ENCODE results near the gene GRK3.
"Not testable (repeated sequence)": the region's sequence is repeated elsewhere in the genome, so short reads cannot be mapped to it uniquely, and the experiment has no call there.

The GRK3 gene

GRCh38 chr22:25567251-25567675 is 2.8 kb downstream of the GRK3 start:
- no peak for DNase-seq
- in situ Hi-C loops (cut with HindIII; ENCODE audit: low pct_ligation_motif_present, low pct_unique_long_range_greater_than_20kb, low sequenced_read_pairs): no loop called here

GRCh38 chr22:25568066-25568465 is 3.6 kb downstream of the GRK3 start:
- in situ Hi-C loops (cut with HindIII; ENCODE audit: low pct_ligation_motif_present, low pct_unique_long_range_greater_than_20kb, low sequenced_read_pairs); DNase-seq: not testable (repeated sequence)

DNA sequence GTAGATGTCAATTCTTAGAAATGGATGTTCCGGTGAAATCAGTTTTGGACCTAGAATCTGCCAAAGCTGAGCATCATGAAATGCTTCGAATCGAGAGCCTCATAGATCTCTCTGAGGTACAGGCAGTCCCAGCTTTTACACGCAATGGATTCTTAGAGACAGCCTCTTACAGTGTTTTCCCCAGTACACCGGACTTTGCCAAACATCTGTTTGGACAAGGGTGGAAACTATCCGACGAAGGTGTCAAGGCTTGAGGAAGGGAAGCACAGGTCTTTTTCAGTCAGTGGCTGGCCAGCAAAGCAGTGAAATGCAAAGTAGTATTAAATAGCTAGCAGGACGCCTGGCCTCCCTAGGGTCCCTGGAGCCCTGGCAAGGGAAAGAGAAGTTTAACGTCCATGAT is 4.9 kb downstream of the GRK3 start:
- in situ Hi-C loops (cut with HindIII; ENCODE audit: low pct_ligation_motif_present, low pct_unique_long_range_greater_than_20kb, low sequenced_read_pairs): no loop called here

DNA sequence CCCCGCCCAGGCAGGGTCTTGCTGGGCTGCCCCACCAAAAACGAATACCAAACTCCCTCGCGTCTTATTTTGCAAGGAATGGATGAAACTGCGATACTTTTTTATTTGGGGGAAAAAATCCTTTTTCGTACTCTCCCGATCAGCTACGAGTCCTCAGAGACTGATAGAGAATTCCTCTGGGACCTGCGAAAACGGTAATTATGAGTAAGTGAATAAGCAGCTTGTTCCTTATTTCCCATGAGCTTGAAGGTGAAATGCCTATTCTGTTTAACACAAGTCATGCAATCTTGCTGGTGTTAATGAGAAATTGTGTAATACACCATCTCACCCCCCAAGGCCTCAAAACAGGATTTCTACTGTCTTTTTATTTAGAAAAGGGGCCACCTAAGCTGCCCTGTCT is 5.5 kb downstream of the GRK3 start:
- DNase-seq: no peak

More for the DNA sequence above, 4.9 kb downstream of the GRK3 start:
- DNase-seq: no peak

GRCh38 chr22:25570486-25570885 is 6.0 kb downstream of the GRK3 start:
- in situ Hi-C loops (cut with HindIII; ENCODE audit: low pct_ligation_motif_present, low pct_unique_long_range_greater_than_20kb, low sequenced_read_pairs): no loop called here
- DNase-seq: no peak

More for the DNA sequence above, 5.5 kb downstream of the GRK3 start:
- in situ Hi-C loops (cut with HindIII; ENCODE audit: low pct_ligation_motif_present, low pct_unique_long_range_greater_than_20kb, low sequenced_read_pairs): no loop called here

DNA sequence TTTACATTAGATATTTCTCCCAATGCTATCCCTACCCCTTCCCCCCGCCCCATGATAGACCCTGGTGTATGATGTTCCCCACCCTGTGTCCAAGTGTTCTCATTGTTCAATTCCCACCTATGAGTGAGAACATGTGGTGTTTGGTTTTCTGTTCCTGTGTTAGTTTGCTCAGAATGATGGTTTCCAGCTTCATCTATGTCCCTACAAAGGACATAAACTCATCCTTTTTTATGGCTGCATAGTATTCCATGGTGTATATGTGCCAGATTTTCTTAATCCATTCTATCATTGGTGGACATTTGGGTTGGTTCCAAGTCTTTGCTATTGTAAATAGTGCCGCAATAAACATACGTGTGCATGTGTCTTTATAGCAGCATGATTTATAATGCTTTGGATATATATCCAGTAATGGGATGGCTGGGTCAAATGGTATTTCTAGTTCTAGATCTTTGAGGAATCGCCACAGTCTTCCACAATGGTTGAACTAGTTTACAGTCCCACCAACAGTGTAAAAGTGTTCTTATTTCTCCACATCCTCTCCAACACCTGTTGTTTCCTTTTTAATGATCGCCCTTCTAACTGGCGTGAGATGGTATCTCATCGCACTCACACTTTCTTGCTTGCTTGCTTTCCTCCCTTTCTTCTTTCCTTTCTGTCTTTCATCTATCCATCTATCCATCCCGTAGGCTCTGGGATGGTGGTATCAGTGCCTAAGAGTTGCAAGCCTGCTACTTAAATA is 7.7 kb downstream of the GRK3 start:
- in situ Hi-C loops (cut with HindIII; ENCODE audit: low pct_ligation_motif_present, low pct_unique_long_range_greater_than_20kb, low sequenced_read_pairs); DNase-seq: not testable (repeated sequence)

- in situ Hi-C loops (cut with HindIII; ENCODE audit: low pct_ligation_motif_present, low pct_unique_long_range_greater_than_20kb, low sequenced_read_pairs): no loop called here
- DNase-seq: no peak
Measured at GRCh38 chr22:25572708-25573171, 8.3 kb downstream of the GRK3 start.

GRCh38 chr22:25573841-25574240 is 9.4 kb downstream of the GRK3 start:
- in situ Hi-C loops (cut with HindIII; ENCODE audit: low pct_ligation_motif_present, low pct_unique_long_range_greater_than_20kb, low sequenced_read_pairs): no loop called here
- DNase-seq: no peak

GRCh38 chr22:25574736-25575135 is 10.3 kb downstream of the GRK3 start:
- no peak for DNase-seq
- in situ Hi-C loops (cut with HindIII; ENCODE audit: low pct_ligation_motif_present, low pct_unique_long_range_greater_than_20kb, low sequenced_read_pairs): no loop called here

DNA sequence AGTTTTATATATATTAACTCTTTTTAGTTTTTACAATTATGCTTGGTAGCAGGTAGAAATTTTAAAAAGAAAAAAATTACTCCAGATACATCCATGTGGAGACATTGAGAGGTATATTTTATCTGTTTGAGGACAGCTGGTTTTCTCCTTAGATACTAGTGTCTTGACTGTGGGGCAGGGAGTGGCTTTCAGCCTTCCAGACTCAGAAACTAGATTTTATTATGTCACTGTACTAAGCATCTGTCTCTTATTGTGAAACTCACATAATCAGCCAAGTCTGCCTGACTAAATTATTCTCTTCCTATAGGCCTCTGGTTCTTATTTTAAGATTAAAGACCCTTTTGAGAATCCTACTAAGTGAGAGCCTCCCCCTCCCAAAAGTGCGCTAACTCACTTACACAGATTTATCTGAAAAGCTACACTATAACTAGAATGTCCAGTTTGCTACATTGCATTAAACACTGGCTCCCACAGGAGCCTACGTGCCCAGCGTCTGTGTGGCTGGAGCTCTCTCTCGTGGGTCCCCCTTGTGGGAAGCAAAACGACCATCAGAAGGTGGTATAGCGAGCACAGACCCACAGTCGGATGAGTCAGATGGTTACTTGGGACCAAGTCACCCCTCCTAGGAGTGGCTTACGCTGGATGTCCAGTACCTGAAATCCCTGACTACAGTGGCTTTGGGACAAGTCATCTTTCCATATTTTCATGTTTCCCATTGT is 11.4 kb downstream of the GRK3 start:
- DNase-seq; in situ Hi-C loops (cut with HindIII; ENCODE audit: low pct_ligation_motif_present, low pct_unique_long_range_greater_than_20kb, low sequenced_read_pairs): not testable (repeated sequence)

DNA sequence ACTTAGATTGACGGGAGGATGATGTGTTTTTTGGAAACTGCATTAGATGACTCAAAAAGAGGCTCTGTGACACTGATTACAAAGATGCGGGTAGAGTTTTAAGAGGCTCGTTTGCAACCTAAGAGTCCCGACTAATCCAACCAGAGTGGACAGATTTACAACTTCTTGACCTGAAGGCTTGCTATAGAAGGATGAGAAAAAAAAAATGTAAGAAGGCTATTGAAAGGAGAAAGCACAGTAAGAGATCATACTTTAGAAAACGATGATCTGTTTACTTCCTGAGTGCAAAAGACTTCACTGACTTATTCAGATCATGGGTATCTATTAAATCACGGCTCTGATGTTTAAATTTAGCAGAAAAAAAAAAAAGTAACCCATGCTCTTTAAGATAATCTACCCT is 17.0 kb downstream of the GRK3 start:
- in situ Hi-C loops (cut with HindIII; ENCODE audit: low pct_ligation_motif_present, low pct_unique_long_range_greater_than_20kb, low sequenced_read_pairs); DNase-seq: not testable (repeated sequence)

DNA sequence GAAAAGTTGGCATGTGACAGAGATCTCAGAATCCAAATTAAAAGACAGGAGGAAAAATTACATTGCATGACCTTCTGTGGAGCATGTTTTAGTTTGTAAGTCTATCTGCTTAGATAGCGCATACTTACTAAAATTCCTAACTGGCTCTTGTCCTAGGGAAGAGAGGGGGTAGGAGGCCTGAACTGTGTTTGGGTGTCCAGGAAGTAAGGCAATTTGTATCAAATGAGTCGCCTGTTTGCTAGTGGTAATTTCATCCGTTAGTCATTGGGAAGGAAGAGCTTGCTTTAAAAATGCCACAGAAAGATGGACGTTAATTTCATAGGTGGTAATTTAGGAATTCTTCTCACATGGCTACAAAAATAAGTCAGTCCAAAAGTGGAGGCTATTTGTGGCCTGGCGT is 18.5 kb downstream of the GRK3 start:
- in situ Hi-C loops (cut with HindIII; ENCODE audit: low pct_ligation_motif_present, low pct_unique_long_range_greater_than_20kb, low sequenced_read_pairs): no loop called here
- no peak for DNase-seq

DNA sequence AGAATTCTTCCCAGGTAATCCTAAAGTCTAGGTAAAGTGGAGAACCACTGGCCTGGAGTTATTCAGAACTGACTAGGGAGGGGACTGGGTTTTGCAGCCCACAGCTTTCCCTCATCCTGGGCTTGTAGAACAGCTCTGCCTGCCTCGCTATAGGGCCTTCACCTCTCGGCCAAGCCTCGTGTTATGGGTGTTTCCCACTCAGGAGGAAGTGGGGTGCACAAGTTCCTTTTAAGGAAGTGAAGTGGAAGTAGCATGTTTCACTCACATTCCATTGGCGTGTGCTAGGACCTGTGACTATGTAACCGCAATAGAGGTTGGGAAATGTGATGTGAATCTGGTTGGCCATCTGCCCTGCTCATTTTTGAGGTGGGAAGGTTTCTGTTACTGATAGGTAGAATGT is 20.5 kb downstream of the GRK3 start:
- in situ Hi-C loops (cut with HindIII; ENCODE audit: low pct_ligation_motif_present, low pct_unique_long_range_greater_than_20kb, low sequenced_read_pairs); DNase-seq: not testable (repeated sequence)

GRCh38 chr22:25589664-25590063 is 25.2 kb downstream of the GRK3 start:
- DNase-seq; in situ Hi-C loops (cut with HindIII; ENCODE audit: low pct_ligation_motif_present, low pct_unique_long_range_greater_than_20kb, low sequenced_read_pairs): not testable (repeated sequence)

DNA sequence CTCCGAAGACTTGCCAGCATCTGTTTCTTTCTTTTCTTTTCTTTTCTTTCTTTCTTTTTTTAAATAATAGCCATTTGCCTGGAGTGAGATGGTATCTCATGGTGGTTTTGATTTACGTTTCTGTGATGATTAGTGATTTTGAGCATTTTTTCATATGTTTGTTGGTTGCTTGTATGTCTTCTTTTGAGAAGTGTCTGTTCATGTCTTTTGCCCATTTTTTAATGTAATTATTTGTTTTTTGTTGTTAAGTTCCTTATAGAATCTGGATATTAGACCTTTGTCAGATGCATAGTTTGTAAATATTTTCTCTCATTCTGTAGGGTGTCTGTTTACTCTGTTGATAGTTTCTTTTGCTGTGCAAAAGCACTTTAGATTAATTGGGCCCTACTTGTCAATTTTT is 28.8 kb downstream of the GRK3 start:
- DNase-seq; in situ Hi-C loops (cut with HindIII; ENCODE audit: low pct_ligation_motif_present, low pct_unique_long_range_greater_than_20kb, low sequenced_read_pairs): not testable (repeated sequence)

GRCh38 chr22:25598609-25599008 is 34.1 kb downstream of the GRK3 start:
- DNase-seq: no peak
- in situ Hi-C loops (cut with HindIII; ENCODE audit: low pct_ligation_motif_present, low pct_unique_long_range_greater_than_20kb, low sequenced_read_pairs): no loop called here

DNA sequence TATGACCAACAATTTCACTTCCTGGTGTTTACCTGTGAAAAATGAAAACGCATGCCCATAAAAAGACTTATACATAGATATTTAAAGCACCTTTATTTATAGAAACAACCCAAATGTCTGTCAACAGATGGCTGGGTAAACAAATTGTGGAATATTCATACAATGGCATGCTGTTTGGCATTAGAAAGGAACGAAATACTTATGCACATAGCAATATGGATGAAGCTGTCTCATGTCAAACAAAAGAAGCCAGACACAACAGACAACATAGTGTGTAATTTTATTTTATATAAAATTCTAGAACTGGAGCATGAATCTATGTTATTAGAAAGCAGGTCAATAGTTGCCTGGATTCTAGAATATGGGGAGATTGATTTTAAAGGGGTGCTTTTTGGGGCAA is 38.0 kb downstream of the GRK3 start:
- in situ Hi-C loops (cut with HindIII; ENCODE audit: low pct_ligation_motif_present, low pct_unique_long_range_greater_than_20kb, low sequenced_read_pairs): no loop called here
- DNase-seq: no peak

GRCh38 chr22:25602916-25603315 is 38.4 kb downstream of the GRK3 start:
- in situ Hi-C loops (cut with HindIII; ENCODE audit: low pct_ligation_motif_present, low pct_unique_long_range_greater_than_20kb, low sequenced_read_pairs): no loop called here
- DNase-seq: no peak

- in situ Hi-C loops (cut with HindIII; ENCODE audit: low pct_ligation_motif_present, low pct_unique_long_range_greater_than_20kb, low sequenced_read_pairs); DNase-seq: not testable (repeated sequence)
Measured at GRCh38 chr22:25605146-25605545, 40.7 kb downstream of the GRK3 start.

- in situ Hi-C loops (cut with HindIII; ENCODE audit: low pct_ligation_motif_present, low pct_unique_long_range_greater_than_20kb, low sequenced_read_pairs); DNase-seq: not testable (repeated sequence)
Measured at GRCh38 chr22:25605565-25605964, 41.1 kb downstream of the GRK3 start.

Data from ACHN (cell line).